Measurements from ENCODE around the gene TNRC6A. TPM values are rescaled to one million over a fixed set of nuclear protein-coding genes. Genes with fewer than 3 reads are reported as not detected.

Gene TNRC6A
- total and polyA plus RNA-seq, 9 of the 15 experiments (the other 6 are each of a cell fraction or from before 2014, with no cell fraction given): 3.4 to 32.1 (median 26.6) TPM

GRCh38 chr16:24801761-24802302 is 72.4 kb downstream of the TNRC6A start (continued):
- TF ChIP-seq PTRF (tag; IDR thresholded peaks at IDR 0.05): no peak
- TF ChIP-seq THAP12 (CRISPR knock-in tag; IDR thresholded peaks at IDR 0.05): no peak
- no peak for TF ChIP-seq ELF2 (CRISPR knock-in tag; IDR thresholded peaks at IDR 0.05)
- no peak for TF ChIP-seq OTX1 (CRISPR knock-in tag; IDR thresholded peaks at IDR 0.05)

GRCh38 chr16:24805484-24805883 is 76.0 kb downstream of the TNRC6A start:
- no peak for ATAC-seq
- CTCF ChIA-PET (ENCODE audit: low intra/inter-chr PET ratio): interaction anchor here (0.6 kb wide), 1 partner anchor 420 kb away, joined by 4 read pairs; no protein-coding TSS in a partner anchor
- no peak overlapping the region for H3K4me2 ChIP-seq (ENCODE audit: insufficient read depth, low read length)

More at GRCh38 chr16:24805484-24805883, 76.0 kb downstream of the TNRC6A start:
- no peak overlapping the region for H3K4me3 ChIP-seq
- H3K9me1 ChIP-seq (ENCODE audit: control insufficient read depth, insufficient read depth, low read length): no peaks in the 10 kb centered on the region
- H3K27ac ChIP-seq (ENCODE audit: extremely low read depth, low read depth, low read length): no peak overlapping the region; the same call in 2 of the 3 replicates
- no peaks in the 10 kb centered on the region for H3K79me2 ChIP-seq (ENCODE audit: control insufficient read depth, insufficient read depth, low read length)
- no peaks in the 10 kb centered on the region for H4K20me1 ChIP-seq (replicated peaks; ENCODE audit: control insufficient read depth, insufficient read depth, low read length)
- H3K36me3 ChIP-seq (ENCODE audit: control insufficient read depth, insufficient read depth, low read length): peaks cover 92% of the 10 kb centered on the region
- no peak for DNase-seq (ENCODE audit: extremely low read depth in 1 of 4, low spot score in 3 of 4)
- H3K27me3 ChIP-seq (ENCODE audit: control insufficient read depth in 2 of 2, insufficient read depth in 2 of 2, low read length in 2 of 2): no peaks in the 10 kb centered on the region
- no peak overlapping the region for H3K9ac ChIP-seq (ENCODE audit: insufficient read depth in 1 of 2, low read depth in 2 of 2, low read length in 2 of 2)
- H3K4me1 ChIP-seq (replicated peaks in 1 of 2; ENCODE audit: control insufficient read depth in 2 of 2, insufficient read depth in 2 of 2, low read length in 2 of 2): no peaks in the 10 kb centered on the region
- POLR2A ChIA-PET: no interaction called here
- no peaks in the 10 kb centered on the region for H3K9me3 ChIP-seq (replicated peaks; ENCODE audit: control insufficient read depth, insufficient read depth, low read depth, low read length)
- no TSS peak for BruUV-seq (replicated peaks)
- FAIRE-seq: no peak
- WGBS (ENCODE audit: insufficient coverage, low coverage, missing lambda C conversion rate): 92% methylated on average over 5 of the region's 5 CpGs
- intact Hi-C loops (cut with micrococcal nuclease) (no loop called here), in situ Hi-C loops (cut with MboI) (no loop called here)
- no peak overlapping the region for H2AFZ ChIP-seq (ENCODE audit: low read depth, low read length)
- TF ChIP-seq ZFP30 (CRISPR knock-in tag; IDR thresholded peaks at IDR 0.05; ENCODE audit: borderline replicate concordance) (no peak), RBBP5 (IDR thresholded peaks at IDR 0.05; ENCODE audit: borderline replicate concordance, insufficient read depth, low read length, poor library complexity, severe bottlenecking) (no peak), ZNF175 (CRISPR knock-in tag; IDR thresholded peaks at IDR 0.05; ENCODE audit: low read depth) (no peak), NFIX (CRISPR knock-in tag; IDR thresholded peaks at IDR 0.05; ENCODE audit: low read depth) (no peak), POLR2A (conservative IDR thresholded peaks at IDR 0.05) (no peak), DLX4 (CRISPR knock-in tag; IDR thresholded peaks at IDR 0.05) (no peak), ZNF324 (CRISPR knock-in tag; IDR thresholded peaks at IDR 0.05) (no peak)
